K562 (cell line): Measurements from ENCODE around the gene RAPGEFL1. TPM values are rescaled to one million over a fixed set of nuclear protein-coding genes. Genes with fewer than 3 reads are reported as not detected.

ENCODE experiments used
- ARID1B ChIP-seq: fragments of 450-650 bp; IDR thresholded peaks from 2 replicates; pipeline ENCODE4 v1.6.1; 2016; ENCODE audit warnings: antibody characterized with exemption, mild to moderate bottlenecking, inconsistent platforms
- CHD4 ChIP-seq: fragments of 200-600 bp; sonication (generic); IDR thresholded peaks from 3 replicates; pipeline ENCODE4 v1.6.1; 2012; ENCODE audit warnings: low read depth, mild to moderate bottlenecking, mixed read lengths, low read length, inconsistent platforms; ENCODE audit not compliant: insufficient read depth, insufficient replicate concordance, poor library complexity, severe bottlenecking
- E2F4 ChIP-seq: sonication (generic); formaldehyde crosslinking; IDR thresholded peaks from 2 replicates; pipeline ENCODE4 v1.8.0; 2022; ENCODE audit warnings: mild to moderate bottlenecking, low read depth, missing genetic modification reagents
- E2F8 ChIP-seq: fragments of 450-650 bp; IDR thresholded peaks from 2 replicates; pipeline ENCODE4 v1.7.1; 2018; ENCODE audit warnings: mild to moderate bottlenecking, low read depth; ENCODE audit not compliant: partially characterized antibody
- GABPA ChIP-seq: fragments of 200-800 bp; sonication (Bioruptor generic); conservative IDR thresholded peaks from 2 replicates; pipeline ENCODE4 v1.6.1; 2016; ENCODE audit warnings: low read depth, missing genetic modification characterization, missing compliant biosample characterization
- HEY1 ChIP-seq: fragments of 250-450 bp; sonication (Bioruptor Pico); IDR thresholded peaks from 2 replicates; pipeline ENCODE4 v1.5.0; 2020; ENCODE audit warnings: mild to moderate bottlenecking, moderate library complexity, borderline replicate concordance
- HNRNPL ChIP-seq: fragments of 200-400 bp; formaldehyde crosslinking; IDR thresholded peaks from 2 replicates; pipeline ENCODE4 v1.6.1; 2017; ENCODE audit warnings: low read depth, mild to moderate bottlenecking, low read length
- KDM5B ChIP-seq: fragments of 200-600 bp; sonication (generic); IDR thresholded peaks from 2 replicates; pipeline ENCODE4 v1.6.1; 2012; ENCODE audit warnings: low read depth, mild to moderate bottlenecking, moderate library complexity, low read length, control low read depth, inconsistent platforms; ENCODE audit not compliant: insufficient replicate concordance
- NFE2L1 ChIP-seq: fragments of 450-650 bp; IDR thresholded peaks from 2 replicates; pipeline ENCODE4 v1.6.1; 2016; ENCODE audit warnings: missing genetic modification characterization, low read depth, mild to moderate bottlenecking, missing compliant biosample characterization, moderate library complexity, borderline replicate concordance
- NFIC ChIP-seq: fragments of 450-650 bp; IDR thresholded peaks from 2 replicates; pipeline ENCODE4 v1.6.1; 2017; ENCODE audit warnings: mild to moderate bottlenecking, inconsistent platforms
- SMAD2 ChIP-seq: fragments of 150-350 bp; IDR thresholded peaks from 2 replicates; pipeline ENCODE4 v1.6.1; 2014; ENCODE audit warnings: low read depth, mild to moderate bottlenecking, low read length
- polyA plus RNA-seq, 8 experiments: library from polyadenylated mRNA; depleted of rRNA in 4 of 8; stranded (reverse) in 5 of 8; unstranded in 3 of 8; fragments of >200 nt; fragmentation: Nextera tagmentation in 2 of 8; fragmentation: Illumina TruSeq in 1 of 8; extraction: Ambion mirVana in 2 of 8; extraction: Trizol in 1 of 8; gene quantifications; 2 replicates each; pipeline versions ENCODE4 v1.2.1 to v1.2.3, GENCODE V29; 2011 to 2014; ENCODE audit warnings: inconsistent platforms in 1 of 8, missing spikeins in 1 of 8
- total RNA-seq, 7 experiments: library from RNA; depleted of rRNA in 6 of 7; stranded (reverse); fragments of >200 nt in 6 of 7; fragmentation: Illumina TruSeq in 2 of 7; extraction: Trizol in 2 of 7; gene quantifications; 2 replicates each; pipeline versions ENCODE4 v1.2.1 to v1.2.3, GENCODE V29; 2011 to 2021; ENCODE audit warnings: low replicate concordance in 1 of 7
- TF ChIP-seq, protein P1 (sequence below), 2 experiments: IDR thresholded peaks; 2 replicates each; pipeline ENCODE4 v1.6.1; 2012; ENCODE audit warnings: improper control_type of control experiment in 2 of 2, low read depth in 2 of 2, low read length in 2 of 2, borderline replicate concordance in 1 of 2

RAPGEFL1 gene
- total and polyA plus RNA-seq, 9 of the 15 experiments (the other 6 are each of a cell fraction or from before 2014, with no cell fraction given): 0.18 to 4.1 (median 2.1) TPM

DNA sequence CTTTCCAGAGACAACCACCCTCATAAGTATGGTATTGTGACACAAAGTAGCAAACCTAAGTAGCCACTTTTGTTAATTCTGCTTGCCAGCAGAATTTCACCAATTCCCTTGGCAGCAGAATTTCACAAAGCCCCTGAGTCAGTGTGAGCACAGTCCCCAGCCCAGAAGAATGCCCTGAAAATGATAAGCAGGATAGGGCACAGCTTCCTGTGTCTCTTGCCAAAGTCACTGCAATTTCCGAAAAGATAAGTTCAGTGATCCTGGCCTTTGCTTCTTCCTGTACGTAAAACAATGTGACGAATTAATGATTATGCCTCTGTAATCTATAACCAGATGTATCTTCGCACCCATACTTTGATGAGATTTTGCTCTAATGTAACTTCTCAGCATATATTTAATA, 25.9 kb downstream of the RAPGEFL1 start (continued):
- TF ChIP-seq, protein P1, sequence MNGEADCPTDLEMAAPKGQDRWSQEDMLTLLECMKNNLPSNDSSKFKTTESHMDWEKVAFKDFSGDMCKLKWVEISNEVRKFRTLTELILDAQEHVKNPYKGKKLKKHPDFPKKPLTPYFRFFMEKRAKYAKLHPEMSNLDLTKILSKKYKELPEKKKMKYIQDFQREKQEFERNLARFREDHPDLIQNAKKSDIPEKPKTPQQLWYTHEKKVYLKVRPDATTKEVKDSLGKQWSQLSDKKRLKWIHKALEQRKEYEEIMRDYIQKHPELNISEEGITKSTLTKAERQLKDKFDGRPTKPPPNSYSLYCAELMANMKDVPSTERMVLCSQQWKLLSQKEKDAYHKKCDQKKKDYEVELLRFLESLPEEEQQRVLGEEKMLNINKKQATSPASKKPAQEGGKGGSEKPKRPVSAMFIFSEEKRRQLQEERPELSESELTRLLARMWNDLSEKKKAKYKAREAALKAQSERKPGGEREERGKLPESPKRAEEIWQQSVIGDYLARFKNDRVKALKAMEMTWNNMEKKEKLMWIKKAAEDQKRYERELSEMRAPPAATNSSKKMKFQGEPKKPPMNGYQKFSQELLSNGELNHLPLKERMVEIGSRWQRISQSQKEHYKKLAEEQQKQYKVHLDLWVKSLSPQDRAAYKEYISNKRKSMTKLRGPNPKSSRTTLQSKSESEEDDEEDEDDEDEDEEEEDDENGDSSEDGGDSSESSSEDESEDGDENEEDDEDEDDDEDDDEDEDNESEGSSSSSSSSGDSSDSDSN (IDR thresholded peaks at IDR 0.05; ENCODE audit: borderline replicate concordance in 1 of 2, low read depth in 2 of 2, low read length in 2 of 2): no peak
- no peak for TF ChIP-seq E2F8
- TF ChIP-seq HNRNPL: no peak
- no peak for TF ChIP-seq CHD4
- no peak for TF ChIP-seq GABPA (tag)
- TF ChIP-seq SMAD2: no peak
- TF ChIP-seq ARID1B: 0 out of 2 replicates have a peak, but pooled peaks have one; percentile 28
- 0 out of 2 replicates have a peak, but pooled peaks have one; percentile 5 for TF ChIP-seq NFIC
- TF ChIP-seq HEY1 (CRISPR knock-in tag): no peak
- no peak for TF ChIP-seq E2F4 (CRISPR knock-in tag)
- no peak for TF ChIP-seq NFE2L1 (tag)
- no peak for TF ChIP-seq KDM5B
- TF ChIP-seq, all 486 proteins: peak for 5
